Measurements from ENCODE around the gene NECTIN1. TPM values are rescaled to one million over a fixed set of nuclear protein-coding genes. Genes with fewer than 3 reads are reported as not detected.

The NECTIN1 gene
- total RNA-seq, 1 donor from 2014 or later = 32.3 TPM

- ATAC-seq = peak; percentile 49
- no peak for DNase-seq (ENCODE audit: low spot score)
- intact Hi-C loops (cut with DNase I) = no loop called here
Measured at GRCh38 chr11:119720311-119720913, 8.6 kb downstream of the NECTIN1 start.

- intact Hi-C loops (cut with DNase I) = no loop called here
- no peak for DNase-seq (ENCODE audit: low spot score)
- no peak for ATAC-seq
Measured at GRCh38 chr11:119717839-119718534, 11.0 kb downstream of the NECTIN1 start.

GRCh38 chr11:119716582-119717498, 12.2 kb downstream of the NECTIN1 start:
- DNase-seq (ENCODE audit: low spot score) (no peak), ATAC-seq (no peak)
- intact Hi-C loops (cut with DNase I) = no loop called here

GRCh38 chr11:119714590-119714989, 14.4 kb downstream of the NECTIN1 start:
- DNase-seq (ENCODE audit: low spot score) (no peak), ATAC-seq (no peak)
- intact Hi-C loops (cut with DNase I) = no loop called here

GRCh38 chr11:119714189-119714588, 14.8 kb downstream of the NECTIN1 start:
- no peak for ATAC-seq
- intact Hi-C loops (cut with DNase I) = no loop called here

GRCh38 chr11:119713359-119714040, 15.5 kb downstream of the NECTIN1 start:
- ATAC-seq (no peak), DNase-seq (ENCODE audit: low spot score) (no peak)
- intact Hi-C loops (cut with DNase I) = no loop called here

More at GRCh38 chr11:119714189-119714588, 14.8 kb downstream of the NECTIN1 start:
- no peak for DNase-seq (ENCODE audit: low spot score)

GRCh38 chr11:119712459-119713358, 16.3 kb downstream of the NECTIN1 start:
- DNase-seq (ENCODE audit: low spot score) = no peak
- intact Hi-C loops (cut with DNase I) = no loop called here
- no peak for ATAC-seq

- ATAC-seq = no peak
Measured at GRCh38 chr11:119712006-119712405, 17.0 kb downstream of the NECTIN1 start.

GRCh38 chr11:119711476-119711875, 17.5 kb downstream of the NECTIN1 start:
- intact Hi-C loops (cut with DNase I) = no loop called here
- DNase-seq (ENCODE audit: low spot score) (no peak), ATAC-seq (no peak)

More at GRCh38 chr11:119712006-119712405, 17.0 kb downstream of the NECTIN1 start:
- intact Hi-C loops (cut with DNase I) = no loop called here
- no peak for DNase-seq (ENCODE audit: low spot score)

- intact Hi-C loops (cut with DNase I) = no loop called here
- ATAC-seq = no peak
- DNase-seq (ENCODE audit: low spot score) = no peak
Measured at GRCh38 chr11:119710417-119710816, 18.6 kb downstream of the NECTIN1 start.

- ATAC-seq = peak; percentile 86
- intact Hi-C loops (cut with DNase I) = no loop called here
- DNase-seq (ENCODE audit: low spot score) = no peak
Measured at GRCh38 chr11:119709638-119710346, 19.2 kb downstream of the NECTIN1 start.

- ATAC-seq (no peak), DNase-seq (ENCODE audit: low spot score) (no peak)
- intact Hi-C loops (cut with DNase I) = no loop called here
Measured at GRCh38 chr11:119709171-119709570, 19.8 kb downstream of the NECTIN1 start.

- ATAC-seq = no peak
- no peak for DNase-seq (ENCODE audit: low spot score)
- intact Hi-C loops (cut with DNase I) = no loop called here
Measured at GRCh38 chr11:119708384-119708783, 20.6 kb downstream of the NECTIN1 start.

- DNase-seq (ENCODE audit: low spot score) (no peak), ATAC-seq (no peak)
- intact Hi-C loops (cut with DNase I) = no loop called here
Measured at GRCh38 chr11:119706887-119707286, 22.1 kb downstream of the NECTIN1 start.

GRCh38 chr11:119706029-119706428, 23.0 kb downstream of the NECTIN1 start:
- intact Hi-C loops (cut with DNase I) = no loop called here
- DNase-seq (ENCODE audit: low spot score) (no peak), ATAC-seq (no peak)

- intact Hi-C loops (cut with DNase I) = no loop called here
- DNase-seq (ENCODE audit: low spot score) (no peak), ATAC-seq (no peak)
Measured at GRCh38 chr11:119705362-119705761, 23.6 kb downstream of the NECTIN1 start.

GRCh38 chr11:119704849-119705248, 24.2 kb downstream of the NECTIN1 start:
- DNase-seq (ENCODE audit: low spot score) = no peak
- intact Hi-C loops (cut with DNase I) = no loop called here
- ATAC-seq = no peak
